ENCODE measurements around the gene CHP1.
"Not testable (repeated sequence)": the region's sequence is repeated elsewhere in the genome, so short reads cannot be mapped to it uniquely, and the experiment has no call there.

CHP1 gene

GRCh38 chr15:41309226-41309905, 78.3 kb downstream of the CHP1 start:
- POLR2A ChIA-PET, result no interaction called here
- CTCF ChIA-PET, result interaction anchor here (0.7 kb wide), 1 partner anchor 402 kb away, joined by 3 read pairs; no protein-coding TSS in a partner anchor
- Histone ChIP-seq H3K4me3 (ENCODE audit: low read depth, low read length) (no peak overlapping the region), H3K27ac (ENCODE audit: extremely low read depth, low read depth, low read length) (no peak overlapping the region), H3K36me3 (ENCODE audit: control insufficient read depth in 2 of 2, insufficient read depth in 1 of 2, low read length in 2 of 2) (peaks cover 3 to 25% of the 10 kb centered on the region in 2 experiments), H3K4me1 (ENCODE audit: control insufficient read depth, insufficient read depth, low read length) (no peaks in the 10 kb centered on the region), H3K9me3 (ENCODE audit: control insufficient read depth, insufficient read depth, low read depth, low read length) (no peaks in the 10 kb centered on the region)
- TF ChIP-seq MEIS1 (CRISPR knock-in tag; IDR thresholded peaks at IDR 0.05; ENCODE audit: borderline replicate concordance) (no peak), KLF7 (tag by site-specific recombination; IDR thresholded peaks at IDR 0.05; ENCODE audit: borderline replicate concordance) (no peak), PRDM4 (tag by site-specific recombination; IDR thresholded peaks at IDR 0.05) (peak; percentile 28; the same call in 1 of the 2 replicates), ZNF664 (tag by site-specific recombination; IDR thresholded peaks at IDR 0.05) (no peak), ZSCAN18 (tag by site-specific recombination; IDR thresholded peaks at IDR 0.05) (no peak), ZXDB (tag by site-specific recombination; IDR thresholded peaks at IDR 0.05) (no peak), SCRT1 (tag by site-specific recombination; IDR thresholded peaks at IDR 0.05; ENCODE audit: borderline replicate concordance) (peak; percentile 50; the same call in 1 of the 2 replicates), SCRT2 (tag by site-specific recombination; IDR thresholded peaks at IDR 0.05) (peak; percentile 93), ZNF311 (tag by site-specific recombination; IDR thresholded peaks at IDR 0.05; ENCODE audit: borderline replicate concordance) (no peak), ZBTB7A (tag by site-specific recombination; IDR thresholded peaks at IDR 0.05; ENCODE audit: low read depth) (no peak), OVOL3 (tag by site-specific recombination; IDR thresholded peaks at IDR 0.05) (no peak), ZNF629 (tag by site-specific recombination; IDR thresholded peaks at IDR 0.05) (no peak), SETDB1 (IDR thresholded peaks at IDR 0.05; ENCODE audit: insufficient read length, low read length) (no peak), ZNF391 (tag by site-specific recombination; IDR thresholded peaks at IDR 0.05; ENCODE audit: borderline replicate concordance, low read depth) (no peak), ZNF561 (tag by site-specific recombination; IDR thresholded peaks at IDR 0.05; ENCODE audit: borderline replicate concordance) (no peak)
- TF ChIP-seq, protein P1, sequence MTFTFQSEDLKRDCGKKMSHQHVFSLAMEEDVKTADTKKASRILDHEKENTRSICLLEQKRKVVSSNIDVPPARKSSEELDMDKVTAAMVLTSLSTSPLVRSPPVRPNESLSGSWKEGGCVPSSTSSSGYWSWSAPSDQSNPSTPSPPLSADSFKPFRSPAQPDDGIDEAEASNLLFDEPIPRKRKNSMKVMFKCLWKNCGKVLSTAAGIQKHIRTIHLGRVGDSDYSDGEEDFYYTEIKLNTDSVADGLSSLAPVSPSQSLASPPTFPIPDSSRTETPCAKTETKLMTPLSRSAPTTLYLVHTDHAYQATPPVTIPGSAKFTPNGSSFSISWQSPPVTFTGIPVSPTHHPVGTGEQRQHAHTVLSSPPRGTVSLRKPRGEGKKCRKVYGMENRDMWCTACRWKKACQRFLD (tag by site-specific recombination; IDR thresholded peaks at IDR 0.05), result no peak
- TF ChIP-seq, protein P2, sequence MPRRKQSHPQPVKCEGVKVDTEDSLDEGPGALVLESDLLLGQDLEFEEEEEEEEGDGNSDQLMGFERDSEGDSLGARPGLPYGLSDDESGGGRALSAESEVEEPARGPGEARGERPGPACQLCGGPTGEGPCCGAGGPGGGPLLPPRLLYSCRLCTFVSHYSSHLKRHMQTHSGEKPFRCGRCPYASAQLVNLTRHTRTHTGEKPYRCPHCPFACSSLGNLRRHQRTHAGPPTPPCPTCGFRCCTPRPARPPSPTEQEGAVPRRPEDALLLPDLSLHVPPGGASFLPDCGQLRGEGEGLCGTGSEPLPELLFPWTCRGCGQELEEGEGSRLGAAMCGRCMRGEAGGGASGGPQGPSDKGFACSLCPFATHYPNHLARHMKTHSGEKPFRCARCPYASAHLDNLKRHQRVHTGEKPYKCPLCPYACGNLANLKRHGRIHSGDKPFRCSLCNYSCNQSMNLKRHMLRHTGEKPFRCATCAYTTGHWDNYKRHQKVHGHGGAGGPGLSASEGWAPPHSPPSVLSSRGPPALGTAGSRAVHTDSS (tag by site-specific recombination; IDR thresholded peaks at IDR 0.05), result no peak

DNA sequence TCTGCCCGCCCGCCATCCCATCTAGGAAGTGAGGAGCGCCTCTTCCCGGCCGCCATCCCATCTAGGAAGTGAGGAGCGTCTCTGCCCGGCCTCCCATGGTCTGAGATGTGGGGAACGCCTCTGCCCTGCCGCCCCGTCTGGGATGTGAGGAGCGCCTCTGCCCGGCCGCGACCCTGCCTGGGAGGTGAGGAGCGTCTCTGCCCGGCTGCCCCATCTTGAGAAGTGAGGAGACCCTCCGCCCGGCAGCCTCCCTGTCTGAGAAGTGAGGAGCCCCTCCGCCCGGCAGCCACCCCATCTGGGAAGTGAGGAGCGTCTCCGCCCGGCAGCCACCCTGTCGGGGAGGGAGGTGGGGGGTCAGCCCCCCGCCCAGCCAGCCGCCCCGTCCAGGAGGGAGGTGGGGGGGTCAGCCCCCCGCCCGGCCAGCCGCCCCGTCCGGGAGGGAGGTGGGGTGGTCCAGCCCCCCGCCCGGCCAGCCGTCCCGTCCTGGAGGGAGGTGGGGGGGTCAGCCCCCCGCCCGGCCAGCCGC, 89.8 kb downstream of the CHP1 start:
- POLR2A ChIA-PET; CTCF ChIA-PET; H3K4me3 ChIP-seq (ENCODE audit: low read depth, low read length); H3K36me3 ChIP-seq (ENCODE audit: control insufficient read depth in 2 of 2, insufficient read depth in 1 of 2, low read length in 2 of 2); H3K9me3 ChIP-seq (ENCODE audit: control insufficient read depth, insufficient read depth, low read depth, low read length); H3K4me1 ChIP-seq (ENCODE audit: control insufficient read depth, insufficient read depth, low read length); H3K27ac ChIP-seq (ENCODE audit: extremely low read depth, low read depth, low read length): not testable (repeated sequence)
